Mucosa of descending colon (tissue), 3 donors: ENCODE results near the gene AP4E1. TPM values are rescaled to one million over a fixed set of nuclear protein-coding genes. Genes with fewer than 3 reads are reported as not detected.
"Not testable (repeated sequence)": the region's sequence is repeated elsewhere in the genome, so short reads cannot be mapped to it uniquely, and the experiment has no call there.

Experiments used
- ATAC-seq: fragments of 200-7000 bp; cut with Tn5 transposase; one replicate; pipeline ENCODE4 v1.9.1; 2020; ENCODE audit warnings: mild to moderate bottlenecking, moderate library complexity
- DNase-seq, 3 donors: peaks; one replicate each; pipeline ENCODE4 v3.0.0-alpha.2; 2020
- H3K36me3 ChIP-seq: fragments of 200-600 bp; one replicate; pipeline ENCODE4 v1.8.0; 2021; ENCODE audit warnings: low read depth, mild to moderate bottlenecking
- H3K4me1 ChIP-seq: fragments of 200-600 bp; one replicate; pipeline ENCODE4 v1.8.0; 2021; ENCODE audit warnings: low read depth, mild to moderate bottlenecking
- H3K4me3 ChIP-seq: fragments of 200-600 bp; one replicate; pipeline ENCODE4 v1.8.0; 2021; ENCODE audit warnings: mild to moderate bottlenecking
- H3K9me3 ChIP-seq: fragments of 200-600 bp; one replicate; pipeline ENCODE4 v1.8.0; 2021; ENCODE audit warnings: mild to moderate bottlenecking
- intact Hi-C, 2 donors: fragments of 100-400 bp; cut with DNase I in 1 of 2; cut with micrococcal nuclease in 1 of 2; formaldehyde crosslinking; loops; one replicate each; pipeline versions ENCODE4 v1.11.0 to v1.11.1; 2022; cut with DNase I, micrococcal nuclease
- total RNA-seq, 3 donors: library from RNA; stranded (reverse); fragmentation: NEBNext Ultra II Directional in 2 of 3; extraction: Animal tissue kit (Norgen Biotek cat#: 25700) in 2 of 3; gene quantifications; one replicate each; pipeline versions ENCODE4 v1.2.1 to v1.2.4, GENCODE V29; 2021 to 2023
- TF ChIP-seq, protein P1 (sequence below): fragments of 200-600 bp; IDR thresholded peaks from one replicate; pipeline ENCODE4 v1.8.0; 2022; ENCODE audit warnings: antibody characterized with exemption, mild to moderate bottlenecking
- donor health status: DM: no; HTN: no; CAD: no; lungs with moderate emphysema.
- donor health status: DM: no; HTN: no; CAD: no.
- donor health status: DM: no; HTN: yes; CAD: no.

AP4E1 gene
- total RNA-seq, 3 donors from 2014 or later = 9.6 to 11.9 (median 11.6) TPM

DNA sequence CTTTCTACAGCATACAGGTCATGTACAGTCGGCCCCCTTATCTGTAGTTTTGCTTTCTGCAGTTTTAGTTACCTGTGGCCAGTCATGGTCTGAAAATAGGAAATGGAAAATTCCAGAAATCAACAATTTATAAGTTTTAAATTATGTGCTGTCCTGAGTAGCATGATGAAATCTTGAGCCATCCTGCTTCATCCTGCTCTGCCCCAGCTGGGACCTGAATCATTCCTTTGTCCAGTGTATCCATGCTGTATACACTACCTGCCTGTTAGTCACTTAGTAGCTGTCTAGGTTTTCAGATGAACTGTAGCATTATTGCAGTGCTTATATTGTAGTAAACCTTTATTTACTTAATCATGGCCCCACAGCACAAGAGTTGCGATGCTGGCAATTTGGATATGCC, 44.8 kb downstream of the AP4E1 start:
- H3K9me3 ChIP-seq = no peaks in the 10 kb centered on the region
- no peak overlapping the region for H3K4me3 ChIP-seq
- H3K36me3 ChIP-seq = peaks cover under 1% of the 10 kb centered on the region
- peak; percentile 60 for ATAC-seq
- H3K4me1 ChIP-seq = no peaks in the 10 kb centered on the region
- no peak for DNase-seq
- TF ChIP-seq, protein P1, sequence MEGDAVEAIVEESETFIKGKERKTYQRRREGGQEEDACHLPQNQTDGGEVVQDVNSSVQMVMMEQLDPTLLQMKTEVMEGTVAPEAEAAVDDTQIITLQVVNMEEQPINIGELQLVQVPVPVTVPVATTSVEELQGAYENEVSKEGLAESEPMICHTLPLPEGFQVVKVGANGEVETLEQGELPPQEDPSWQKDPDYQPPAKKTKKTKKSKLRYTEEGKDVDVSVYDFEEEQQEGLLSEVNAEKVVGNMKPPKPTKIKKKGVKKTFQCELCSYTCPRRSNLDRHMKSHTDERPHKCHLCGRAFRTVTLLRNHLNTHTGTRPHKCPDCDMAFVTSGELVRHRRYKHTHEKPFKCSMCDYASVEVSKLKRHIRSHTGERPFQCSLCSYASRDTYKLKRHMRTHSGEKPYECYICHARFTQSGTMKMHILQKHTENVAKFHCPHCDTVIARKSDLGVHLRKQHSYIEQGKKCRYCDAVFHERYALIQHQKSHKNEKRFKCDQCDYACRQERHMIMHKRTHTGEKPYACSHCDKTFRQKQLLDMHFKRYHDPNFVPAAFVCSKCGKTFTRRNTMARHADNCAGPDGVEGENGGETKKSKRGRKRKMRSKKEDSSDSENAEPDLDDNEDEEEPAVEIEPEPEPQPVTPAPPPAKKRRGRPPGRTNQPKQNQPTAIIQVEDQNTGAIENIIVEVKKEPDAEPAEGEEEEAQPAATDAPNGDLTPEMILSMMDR = no peak
- intact Hi-C loops = no loop called here

DNA sequence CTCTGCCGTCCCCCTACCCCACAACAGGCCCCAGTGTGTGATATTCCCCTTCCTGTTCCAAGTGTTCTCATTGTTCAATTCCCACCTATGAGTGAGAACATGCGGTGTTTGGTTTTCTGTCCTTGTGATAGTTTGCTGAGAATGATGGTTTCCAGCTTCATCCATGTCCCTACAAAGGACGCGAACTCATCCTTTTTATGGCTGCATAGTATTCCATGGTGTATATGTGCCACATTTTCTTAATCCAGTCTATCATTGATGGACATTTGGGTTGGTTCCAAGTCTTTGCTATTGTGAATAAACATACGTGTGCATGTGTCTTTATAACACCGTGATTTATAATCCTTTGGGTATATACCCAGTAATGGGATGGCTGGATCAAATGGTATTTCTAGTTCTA, 46.4 kb downstream of the AP4E1 start:
- ATAC-seq, DNase-seq, H3K4me1 ChIP-seq, H3K9me3 ChIP-seq, H3K4me3 ChIP-seq, H3K36me3 ChIP-seq, intact Hi-C loops: not testable (repeated sequence)

DNA sequence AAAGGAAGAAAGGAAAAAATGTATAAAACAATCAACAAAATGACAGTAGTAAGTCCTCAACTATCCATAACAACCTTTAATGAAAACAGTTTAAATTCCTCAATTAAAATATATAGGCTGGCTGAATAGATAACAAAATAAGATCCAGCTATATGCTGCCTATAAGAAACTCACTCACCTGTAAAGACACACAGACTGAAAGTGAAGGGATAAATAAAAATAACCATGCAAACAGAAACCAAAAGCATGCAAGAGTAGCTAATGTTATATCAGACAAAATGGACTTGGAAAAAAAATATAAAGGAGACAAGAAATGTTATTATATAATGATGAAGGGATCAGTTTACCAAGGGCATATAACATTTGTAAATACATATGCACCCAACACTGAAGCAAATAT, 51.2 kb downstream of the AP4E1 start:
- Histone ChIP-seq H3K4me1 (no peaks in the 10 kb centered on the region), H3K4me3 (no peak overlapping the region), H3K36me3 (peaks cover 5% of the 10 kb centered on the region), H3K9me3 (peaks cover 23% of the 10 kb centered on the region)
- DNase-seq (no peak), ATAC-seq (no peak)
- intact Hi-C loops = no loop called here
- TF ChIP-seq, protein P1 = no peak

DNA sequence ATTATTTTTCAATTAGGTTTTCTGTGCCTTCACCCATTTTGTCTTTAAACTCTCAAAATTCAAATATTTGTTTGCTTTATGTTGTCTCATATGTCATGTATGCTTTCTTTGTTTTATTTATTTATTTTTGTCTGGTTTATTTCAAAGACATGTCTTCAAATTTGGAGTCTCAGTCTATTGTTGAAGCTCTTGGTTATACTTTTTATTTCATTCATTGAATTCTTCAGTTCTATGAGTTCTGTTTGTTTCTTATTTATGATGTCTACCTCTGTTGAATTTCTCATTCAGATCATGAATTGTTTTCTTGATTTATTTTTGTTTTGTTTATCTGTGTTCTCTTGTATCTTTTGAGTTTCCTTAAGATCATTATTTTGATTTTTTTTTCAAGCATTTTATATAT, 55.6 kb downstream of the AP4E1 start:
- DNase-seq (no peak), ATAC-seq (no peak)
- no peak overlapping the region for H3K4me3 ChIP-seq
- H3K4me1 ChIP-seq = no peaks in the 10 kb centered on the region
- peaks cover 29% of the 10 kb centered on the region for H3K9me3 ChIP-seq
- intact Hi-C loops = no loop called here
- H3K36me3 ChIP-seq = no peaks in the 10 kb centered on the region
- TF ChIP-seq, protein P1 = no peak

DNA sequence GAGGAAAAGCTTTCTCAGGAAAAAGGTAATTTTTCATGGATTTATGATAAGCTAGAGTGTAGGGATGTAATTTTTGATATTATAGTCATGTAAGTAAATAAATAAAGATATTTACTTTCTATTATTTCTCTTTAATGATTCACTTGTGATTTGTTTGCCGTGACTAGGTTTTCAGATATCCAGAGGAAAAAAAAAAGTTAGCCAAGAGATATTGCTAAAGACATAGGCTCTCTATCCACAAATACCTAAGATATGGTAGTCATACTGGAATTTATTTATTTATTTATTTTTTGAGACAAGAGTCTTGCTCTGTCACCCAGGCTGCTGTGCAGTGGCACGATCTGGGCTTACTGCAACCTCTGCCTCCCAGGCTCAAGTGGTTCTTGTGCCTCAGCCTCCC, 59.9 kb downstream of the AP4E1 start:
- intact Hi-C loops = no loop called here
- TF ChIP-seq, protein P1 = no peak
- ATAC-seq = no peak
- H3K9me3 ChIP-seq = peaks cover 37% of the 10 kb centered on the region
- no peaks in the 10 kb centered on the region for H3K36me3 ChIP-seq
- H3K4me3 ChIP-seq = no peak overlapping the region
- DNase-seq = no peak
- no peaks in the 10 kb centered on the region for H3K4me1 ChIP-seq

DNA sequence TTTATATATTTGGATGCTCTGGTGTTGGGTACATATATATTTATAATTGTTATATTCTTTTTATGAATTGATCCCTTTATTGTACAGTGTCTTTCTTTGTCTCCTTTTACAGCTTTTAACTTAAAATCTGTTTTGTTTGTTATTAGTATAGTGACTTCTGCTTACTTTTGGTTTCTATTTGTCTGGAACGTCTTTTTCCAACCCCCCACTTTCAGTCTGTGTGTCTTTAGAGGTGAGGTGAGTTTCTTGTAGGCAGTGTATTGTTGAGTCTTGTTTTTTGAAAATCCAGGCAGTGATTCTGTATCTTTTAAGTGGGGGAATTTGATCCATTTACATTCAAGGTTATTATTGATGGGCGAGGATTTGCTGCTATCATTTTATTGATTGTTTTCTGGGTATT, 62.0 kb downstream of the AP4E1 start:
- no peaks in the 10 kb centered on the region for H3K36me3 ChIP-seq
- TF ChIP-seq, protein P1 = no peak

More for the DNA sequence above, 62.0 kb downstream of the AP4E1 start:
- no peak overlapping the region for H3K4me3 ChIP-seq
- ATAC-seq (no peak), DNase-seq (no peak)
- no peaks in the 10 kb centered on the region for H3K4me1 ChIP-seq
- peaks cover 20% of the 10 kb centered on the region for H3K9me3 ChIP-seq
- intact Hi-C loops = no loop called here
